DMS 273 (cell line): ENCODE results near the gene SPN.
"Not testable (repeated sequence)": the region's sequence is repeated elsewhere in the genome, so short reads cannot be mapped to it uniquely, and the experiment has no call there.

Experiments
- DNase-seq: peaks from one replicate; lab custom pipeline; 2025; ENCODE audit not compliant: unreplicated experiment; lab: John Stamatoyannopoulos, UW

The SPN gene

DNA sequence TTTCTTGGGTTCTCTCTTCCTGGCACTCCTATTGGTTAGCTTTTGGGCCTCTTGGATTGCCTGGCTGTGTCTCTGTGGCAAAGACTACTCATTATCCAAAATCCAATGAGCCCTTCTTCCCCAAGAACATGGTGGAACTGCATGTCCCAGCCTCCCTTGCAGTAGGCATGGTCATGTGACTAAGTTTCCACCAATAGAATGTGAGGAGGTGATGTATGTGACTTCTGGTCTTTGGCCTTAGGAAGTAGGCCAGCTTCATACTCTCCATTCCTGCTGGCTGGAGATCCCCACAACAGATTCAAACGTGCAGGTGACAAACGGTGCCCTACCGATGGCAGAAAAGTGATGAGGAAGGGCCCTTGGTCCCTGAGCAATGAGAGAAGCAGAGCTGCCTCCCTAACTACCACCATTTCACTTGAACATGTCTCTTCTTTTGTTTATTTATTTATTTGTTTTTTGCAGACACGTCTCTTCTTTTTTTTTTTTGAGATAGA is 17.3 kb upstream of the SPN start:
- DNase-seq, result peak; percentile 69

- DNase-seq, result no peak
Observed at GRCh38 chr16:29646947-29647346, 16.1 kb upstream of the SPN start.

DNA sequence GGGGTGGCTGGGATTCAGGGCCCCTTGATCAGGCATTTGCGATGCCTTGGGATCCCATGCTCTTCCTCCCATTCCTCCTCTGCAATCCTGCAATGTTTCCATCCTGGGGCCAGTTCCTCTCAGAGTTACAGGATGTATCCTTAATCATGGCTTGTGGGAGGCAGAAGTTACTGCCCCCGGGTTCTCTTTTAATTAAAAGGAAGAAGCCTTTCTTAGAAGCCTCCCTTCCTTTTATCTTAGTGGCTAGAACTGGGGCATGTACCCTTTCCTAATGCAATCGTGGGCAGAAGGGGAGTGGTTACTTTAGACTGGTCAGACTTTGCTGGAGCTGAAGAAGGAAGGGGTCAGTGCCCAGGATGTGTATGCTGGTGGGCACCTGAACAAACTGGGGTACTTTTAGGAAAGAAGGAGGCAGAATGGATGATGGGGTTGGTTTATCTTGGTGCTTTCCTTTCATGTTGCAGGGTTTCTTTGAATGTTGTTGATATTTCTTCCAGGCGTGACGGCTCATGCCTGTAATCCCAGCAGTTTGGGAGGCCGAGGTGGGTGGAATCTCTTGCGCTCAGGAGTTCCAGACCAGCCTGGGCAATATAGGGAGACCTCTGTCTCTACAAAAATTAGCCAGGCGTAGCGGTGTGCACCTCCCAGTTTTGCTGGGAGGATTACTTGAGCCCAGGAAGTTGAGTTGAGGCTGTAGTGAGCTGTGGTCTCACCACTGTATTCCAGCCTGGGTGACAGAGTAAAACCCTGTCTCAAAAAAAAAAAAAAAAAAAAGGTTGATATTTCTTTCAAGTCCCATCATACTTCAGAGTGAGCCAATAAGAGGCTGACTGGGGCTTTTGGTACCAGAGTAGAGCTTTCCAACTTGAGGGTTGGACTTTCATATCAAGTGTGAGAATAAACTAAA is 13.2 kb upstream of the SPN start:
- no peak for DNase-seq

DNA sequence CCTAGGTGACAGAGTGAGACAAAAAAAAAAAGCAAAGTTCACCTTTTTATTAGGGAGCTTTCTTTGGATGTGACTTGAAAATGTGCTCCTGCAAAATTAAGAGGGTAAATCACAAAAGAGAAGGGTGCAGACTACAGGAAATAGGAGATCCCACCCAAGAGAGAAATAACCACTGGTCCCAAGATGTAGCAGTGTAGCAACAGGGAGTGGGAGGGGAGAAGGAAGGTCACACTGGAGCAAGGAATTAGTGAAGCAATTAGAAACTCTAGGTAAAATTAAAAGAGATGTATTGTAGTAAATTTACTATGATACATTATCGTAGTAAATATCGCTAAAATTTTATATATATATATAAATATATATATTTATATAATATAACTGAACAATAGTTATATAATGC is 12.3 kb upstream of the SPN start:
- DNase-seq, result no peak

DNA sequence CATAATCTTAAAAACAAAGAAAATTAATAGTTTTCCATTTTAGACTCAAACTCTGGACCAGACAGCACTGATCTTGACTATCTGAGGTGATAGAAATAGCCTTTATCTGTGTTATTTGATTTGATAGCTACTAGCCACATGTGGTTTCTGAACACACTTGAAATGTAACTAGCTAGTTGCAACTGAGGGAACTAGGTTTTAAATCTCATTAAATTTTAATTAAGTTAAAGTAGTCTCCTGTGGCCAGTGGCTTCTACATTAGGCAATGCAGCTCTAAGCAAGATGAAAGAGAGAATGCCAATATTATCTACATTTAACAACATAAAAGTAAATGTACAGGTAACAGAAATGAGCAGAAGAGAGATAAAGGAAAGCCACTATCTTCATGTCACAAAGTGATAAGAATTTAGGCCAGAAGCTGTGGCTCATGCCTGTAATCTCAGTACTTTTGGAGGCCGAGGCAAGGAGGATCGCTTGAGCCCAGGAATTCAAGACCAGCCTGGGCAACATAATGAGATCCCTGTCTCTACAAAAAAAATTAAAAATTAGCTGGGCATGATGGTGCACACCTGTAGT is 11.2 kb upstream of the SPN start:
- no peak for DNase-seq

DNA sequence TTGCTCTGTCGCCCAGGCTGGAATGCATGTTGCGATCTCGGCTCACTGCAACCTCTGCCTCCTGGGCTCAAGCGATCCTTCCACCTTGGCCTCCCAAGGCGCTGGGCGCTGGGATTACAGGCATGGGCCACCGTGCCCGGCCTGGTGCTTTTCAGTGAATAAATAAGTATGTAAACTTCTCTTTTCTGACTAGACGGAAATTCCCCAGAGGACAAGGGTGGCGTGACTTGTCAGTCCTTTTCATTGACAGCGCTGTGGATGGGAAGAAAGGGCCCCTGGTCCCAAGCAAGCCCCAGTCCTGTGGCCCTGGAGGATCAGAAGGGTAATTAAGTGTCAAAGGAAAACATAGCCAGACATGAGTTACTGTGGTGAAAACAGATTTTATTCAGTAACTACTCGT is 9.6 kb upstream of the SPN start:
- no peak for DNase-seq

- not testable (repeated sequence) for DNase-seq
Observed at GRCh38 chr16:29653890-29654289, 9.2 kb upstream of the SPN start.

- DNase-seq, result no peak
Observed at GRCh38 chr16:29656688-29657523, 6.1 kb upstream of the SPN start.

DNA sequence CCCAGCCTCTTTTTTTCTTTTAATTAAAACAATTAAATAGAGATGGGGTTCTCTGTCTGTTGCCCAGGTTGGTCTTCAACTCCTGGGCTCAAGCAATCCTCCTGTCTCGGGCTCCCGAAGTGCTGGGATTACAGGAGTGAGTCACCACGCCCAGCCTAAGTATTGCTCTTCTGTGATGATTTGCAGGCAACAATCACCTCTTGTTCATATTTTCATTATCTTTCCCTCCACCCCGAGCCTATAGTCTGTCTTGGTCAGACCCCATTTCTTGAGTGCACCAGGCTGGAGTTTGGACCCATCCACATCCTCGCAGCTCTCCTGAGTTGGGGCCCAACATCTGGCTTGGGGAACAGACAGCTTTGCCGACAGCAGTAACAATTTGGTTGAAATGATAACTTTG is 4.3 kb upstream of the SPN start:
- no peak for DNase-seq

DNA sequence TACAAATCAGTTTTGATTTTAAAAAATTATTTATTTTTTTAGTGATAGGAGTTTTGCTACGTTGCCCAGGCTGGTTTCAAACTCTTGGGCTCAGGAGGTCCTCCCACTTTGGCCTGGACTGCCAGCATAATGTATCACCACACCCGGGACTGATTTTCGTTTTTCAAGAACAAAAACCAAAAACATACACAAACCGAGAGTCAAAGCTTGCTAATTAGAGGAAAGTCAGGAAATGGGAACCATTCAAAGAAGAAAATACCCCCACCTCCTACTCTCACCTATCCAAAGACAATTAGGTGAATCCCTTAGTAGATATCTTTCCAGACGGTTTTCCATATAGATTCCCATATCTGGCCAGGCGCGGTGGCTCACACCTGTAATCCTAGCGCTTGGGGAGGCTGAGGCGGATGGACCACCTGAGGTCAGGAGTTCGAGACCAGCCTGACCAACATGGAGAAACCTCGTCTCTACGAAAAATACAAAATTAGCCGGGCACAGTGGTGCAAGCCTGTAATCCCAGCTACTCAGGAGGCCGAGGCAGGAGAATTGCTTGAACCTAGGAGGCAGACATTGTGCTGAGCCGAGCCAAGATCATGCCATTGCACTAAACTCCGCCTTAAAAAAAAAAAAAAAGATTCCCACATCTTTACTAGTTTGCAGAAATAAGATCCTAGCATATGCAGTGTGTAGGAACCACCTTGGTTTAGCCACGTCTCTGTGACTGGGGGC is 883 bp upstream of the SPN start:
- DNase-seq, result no peak

DNA sequence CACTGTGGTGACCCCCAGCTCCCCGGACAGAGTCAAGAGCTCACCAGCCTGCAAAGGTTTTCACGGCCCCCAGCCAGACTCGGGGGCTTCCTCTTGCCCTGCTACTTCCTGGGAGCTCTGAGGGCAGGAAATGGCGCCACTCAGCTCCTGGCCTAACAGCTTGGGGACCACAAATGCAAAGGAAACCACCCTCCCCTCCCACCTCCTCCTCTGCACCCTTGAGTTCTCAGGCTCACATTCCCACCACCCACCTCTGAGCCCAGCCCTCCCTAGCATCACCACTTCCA is 375 bp upstream of the SPN start:
- DNase-seq, result no peak

- DNase-seq, result no peak
Observed at GRCh38 chr16:29663807-29664090, 702 bp downstream of the SPN start.

DNA sequence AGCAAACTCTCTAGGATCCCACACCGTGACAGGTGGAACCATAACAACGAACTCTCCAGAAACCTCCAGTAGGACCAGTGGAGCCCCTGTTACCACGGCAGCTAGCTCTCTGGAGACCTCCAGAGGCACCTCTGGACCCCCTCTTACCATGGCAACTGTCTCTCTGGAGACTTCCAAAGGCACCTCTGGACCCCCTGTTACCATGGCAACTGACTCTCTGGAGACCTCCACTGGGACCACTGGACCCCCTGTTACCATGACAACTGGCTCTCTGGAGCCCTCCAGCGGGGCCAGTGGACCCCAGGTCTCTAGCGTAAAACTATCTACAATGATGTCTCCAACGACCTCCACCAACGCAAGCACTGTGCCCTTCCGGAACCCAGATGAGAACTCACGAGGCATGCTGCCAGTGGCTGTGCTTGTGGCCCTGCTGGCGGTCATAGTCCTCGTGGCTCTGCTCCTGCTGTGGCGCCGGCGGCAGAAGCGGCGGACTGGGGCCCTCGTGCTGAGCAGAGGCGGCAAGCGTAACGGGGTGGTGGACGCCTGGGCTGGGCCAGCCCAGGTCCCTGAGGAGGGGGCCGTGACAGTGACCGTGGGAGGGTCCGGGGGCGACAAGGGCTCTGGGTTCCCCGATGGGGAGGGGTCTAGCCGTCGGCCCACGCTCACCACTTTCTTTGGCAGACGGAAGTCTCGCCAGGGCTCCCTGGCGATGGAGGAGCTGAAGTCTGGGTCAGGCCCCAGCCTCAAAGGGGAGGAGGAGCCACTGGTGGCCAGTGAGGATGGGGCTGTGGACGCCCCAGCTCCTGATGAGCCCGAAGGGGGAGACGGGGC is 1.3 kb downstream of the SPN start:
- peak; percentile 29 for DNase-seq

DNA sequence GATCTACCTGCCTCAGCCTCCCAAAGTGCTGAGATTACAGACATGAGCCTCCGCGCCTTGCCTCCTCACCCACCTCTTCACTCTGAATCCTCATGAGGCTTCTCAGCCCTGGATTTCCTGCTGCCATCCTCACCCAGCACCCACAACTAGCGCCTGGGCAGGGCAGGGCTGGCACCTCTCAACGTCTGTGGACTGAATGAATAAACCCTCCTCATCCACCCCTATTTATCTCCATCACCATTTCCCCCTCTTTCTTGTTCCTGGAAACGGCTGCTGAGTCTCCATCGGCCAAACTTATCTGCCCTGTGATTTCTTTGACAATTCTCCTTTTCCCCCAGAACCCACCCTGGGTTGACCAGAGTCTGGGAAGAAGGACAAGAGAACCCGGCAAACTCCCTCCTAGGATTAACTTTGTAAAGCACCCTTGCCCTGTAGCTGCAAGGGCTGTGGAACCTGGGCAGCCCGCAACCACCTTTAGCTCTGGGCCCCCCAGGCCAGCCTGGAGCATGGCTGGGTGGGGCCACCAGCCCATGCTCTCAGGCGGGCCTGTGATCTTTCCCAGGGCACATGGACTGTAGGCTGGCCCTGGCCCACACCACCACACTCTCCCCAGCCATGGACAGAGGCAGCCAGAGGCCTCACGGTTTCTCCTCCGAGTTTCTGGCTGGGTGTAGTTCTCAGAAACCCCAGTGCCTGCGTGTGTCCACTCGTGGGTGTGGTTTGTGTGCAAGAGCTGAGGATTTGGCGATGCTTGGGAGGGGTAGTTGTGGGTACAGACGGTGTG is 2.4 kb downstream of the SPN start:
- no peak for DNase-seq

DNA sequence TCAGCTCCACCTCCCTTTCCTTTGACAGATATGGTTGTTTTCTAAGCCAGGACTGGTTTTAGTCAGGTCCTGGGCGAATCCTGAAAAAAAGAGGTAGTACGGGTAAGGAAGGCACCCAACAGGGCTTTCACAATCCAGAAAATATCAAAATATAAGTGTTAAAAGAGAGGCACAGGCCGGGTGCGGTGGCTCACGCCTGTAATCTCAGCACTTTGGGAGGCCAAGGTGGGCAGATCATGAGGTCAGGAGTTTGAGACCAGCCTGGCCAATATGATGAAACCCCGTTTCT is 4.2 kb downstream of the SPN start:
- DNase-seq, result not testable (repeated sequence)

DNA sequence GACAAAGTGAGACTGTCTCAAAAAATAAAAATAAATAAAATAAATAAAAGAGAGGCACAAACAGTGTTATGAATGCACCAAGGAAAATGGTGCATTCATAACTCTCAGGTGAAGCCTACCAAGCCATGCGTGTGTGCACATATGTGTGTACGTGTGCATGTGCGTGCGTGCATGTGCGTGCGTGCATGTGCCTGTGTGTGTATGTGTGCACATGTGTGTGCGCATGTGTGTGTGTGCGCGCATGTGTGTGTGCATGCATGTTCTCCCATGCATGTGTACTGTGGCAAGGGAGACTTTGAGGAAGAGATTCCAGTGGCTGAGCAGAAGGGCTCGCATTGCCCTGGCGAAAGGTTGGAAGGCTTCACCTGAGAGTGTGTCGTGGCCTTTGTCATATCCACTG is 4.7 kb downstream of the SPN start:
- DNase-seq, result no peak

- no peak for DNase-seq
Observed at GRCh38 chr16:29668267-29668666, 5.2 kb downstream of the SPN start.

DNA sequence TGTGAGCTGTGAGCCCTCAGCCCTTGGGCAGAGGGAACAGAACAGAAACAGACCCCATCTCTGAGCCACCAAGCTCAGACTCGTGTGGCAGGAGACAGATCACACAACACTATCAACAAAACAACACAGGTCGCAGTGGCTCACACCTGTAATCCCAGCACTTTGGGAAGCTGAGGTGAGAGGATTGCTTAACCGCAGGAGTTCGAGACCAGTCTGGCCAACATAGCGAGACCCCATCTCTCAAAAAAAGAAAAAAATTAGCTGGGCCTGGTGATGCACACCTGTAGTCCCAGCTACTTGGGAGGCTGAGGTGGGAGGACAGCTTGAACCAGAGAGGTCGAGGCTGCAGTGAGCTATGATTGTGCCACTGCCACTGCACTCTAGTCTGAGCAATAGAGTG is 10.5 kb downstream of the SPN start:
- no peak for DNase-seq

GRCh38 chr16:29674188-29674587 is 11.1 kb downstream of the SPN start:
- peak; percentile 83 for DNase-seq
